HFFc6 (cell line): ENCODE measurements around the gene DOK7. TPM values are rescaled to one million over a fixed set of nuclear protein-coding genes. Genes with fewer than 3 reads are reported as not detected.

Experiments used
- DNase-seq: peaks from one replicate; pipeline ENCODE4 v3.0.0-alpha.2; 2018
- H3K27ac Mint-ChIP-seq: 2 replicates; pipeline ENCODE4 v1.8.0; 2020; ENCODE audit warnings: mild to moderate bottlenecking, mixed read lengths
- H3K27me3 Mint-ChIP-seq: 2 replicates; pipeline ENCODE4 v1.8.0; 2021; ENCODE audit warnings: mild to moderate bottlenecking, moderate library complexity, mixed read lengths; ENCODE audit not compliant: insufficient read depth
- H3K36me3 Mint-ChIP-seq: 2 replicates; pipeline ENCODE4 v1.8.0; 2021; ENCODE audit warnings: low read depth, mixed read lengths
- H3K4me1 Mint-ChIP-seq: 2 replicates; pipeline ENCODE4 v1.8.0; 2020; ENCODE audit warnings: low read depth, mixed read lengths
- H3K4me3 Mint-ChIP-seq: 2 replicates; pipeline ENCODE4 v1.8.0; 2020; ENCODE audit warnings: mild to moderate bottlenecking, moderate library complexity, mixed read lengths
- H3K9me3 Mint-ChIP-seq: 2 replicates; pipeline ENCODE4 v1.8.0; 2020; ENCODE audit warnings: mild to moderate bottlenecking, mixed read lengths
- total RNA-seq, 6 experiments: library from RNA; stranded (reverse); fragmentation: NEBNext Ultra II Directional; extraction: Animal tissue kit (Norgen Biotek cat#: 25700); gene quantifications; 2 replicates in 1 of 6; 3 replicates in 5 of 6; pipeline ENCODE4 v1.2.3, GENCODE V29; 2021
- TF ChIP-seq, protein P1 (sequence below): fragments of 200-600 bp; sonication (generic); IDR thresholded peaks from 2 replicates; pipeline ENCODE4 v1.5.0; 2021; ENCODE audit warnings: antibody characterized with exemption, mild to moderate bottlenecking

DOK7 gene
- total RNA-seq, 6 experiments from 2014 or later, result not detected

DNA sequence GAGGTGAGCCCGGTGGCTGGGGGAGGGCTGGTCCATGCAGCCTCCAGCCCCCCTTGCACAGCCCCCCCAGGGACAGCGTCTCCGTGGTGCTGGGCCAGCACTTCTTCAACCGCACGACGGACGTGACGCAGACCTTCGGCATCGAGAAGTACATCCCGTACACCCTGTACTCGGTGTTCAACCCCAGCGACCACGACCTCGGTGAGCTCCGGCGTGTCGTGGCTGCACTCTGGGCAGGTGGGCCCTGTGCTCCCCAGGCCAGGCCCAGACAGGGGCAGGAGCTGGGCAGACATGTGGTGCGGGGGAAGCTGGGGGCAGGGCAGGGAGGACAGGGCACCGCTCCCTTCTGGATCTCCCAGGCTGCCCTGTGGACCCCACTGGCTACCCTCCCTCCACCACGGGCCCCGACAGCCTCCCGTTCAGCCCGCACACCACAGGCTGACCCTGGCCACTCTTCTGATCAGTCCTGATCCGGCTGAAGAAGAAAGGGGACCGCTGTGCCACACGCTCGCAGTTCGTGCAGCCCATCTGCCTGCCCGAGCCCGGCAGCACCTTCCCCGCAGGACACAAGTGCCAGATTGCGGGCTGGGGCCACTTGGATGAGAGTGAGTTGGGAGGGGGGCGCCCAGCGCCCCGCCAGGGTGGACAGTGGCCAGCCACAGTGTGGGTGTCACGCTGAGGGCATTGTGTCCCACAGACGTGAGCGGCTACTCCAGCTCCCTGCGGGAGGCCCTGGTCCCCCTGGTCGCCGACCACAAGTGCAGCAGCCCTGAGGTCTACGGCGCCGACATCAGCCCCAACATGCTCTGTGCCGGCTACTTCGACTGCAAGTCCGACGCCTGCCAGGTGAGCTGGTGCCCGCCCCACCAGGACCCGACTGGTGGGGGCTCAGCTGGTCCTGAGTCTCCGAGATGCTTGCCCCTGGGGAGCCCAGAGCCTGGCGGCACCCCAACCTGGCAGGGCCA, 15.4 kb upstream of the DOK7 start:
- H3K9me3 Mint-ChIP-seq, result no peaks in the 10 kb centered on the region
- H3K4me3 Mint-ChIP-seq, result no peak overlapping the region
- peaks cover 13% of the 10 kb centered on the region for H3K4me1 Mint-ChIP-seq
- no peaks in the 10 kb centered on the region for H3K36me3 Mint-ChIP-seq
- H3K27me3 Mint-ChIP-seq, result no peaks in the 10 kb centered on the region; the same call in 1 of the 2 replicates
- TF ChIP-seq, protein P1, sequence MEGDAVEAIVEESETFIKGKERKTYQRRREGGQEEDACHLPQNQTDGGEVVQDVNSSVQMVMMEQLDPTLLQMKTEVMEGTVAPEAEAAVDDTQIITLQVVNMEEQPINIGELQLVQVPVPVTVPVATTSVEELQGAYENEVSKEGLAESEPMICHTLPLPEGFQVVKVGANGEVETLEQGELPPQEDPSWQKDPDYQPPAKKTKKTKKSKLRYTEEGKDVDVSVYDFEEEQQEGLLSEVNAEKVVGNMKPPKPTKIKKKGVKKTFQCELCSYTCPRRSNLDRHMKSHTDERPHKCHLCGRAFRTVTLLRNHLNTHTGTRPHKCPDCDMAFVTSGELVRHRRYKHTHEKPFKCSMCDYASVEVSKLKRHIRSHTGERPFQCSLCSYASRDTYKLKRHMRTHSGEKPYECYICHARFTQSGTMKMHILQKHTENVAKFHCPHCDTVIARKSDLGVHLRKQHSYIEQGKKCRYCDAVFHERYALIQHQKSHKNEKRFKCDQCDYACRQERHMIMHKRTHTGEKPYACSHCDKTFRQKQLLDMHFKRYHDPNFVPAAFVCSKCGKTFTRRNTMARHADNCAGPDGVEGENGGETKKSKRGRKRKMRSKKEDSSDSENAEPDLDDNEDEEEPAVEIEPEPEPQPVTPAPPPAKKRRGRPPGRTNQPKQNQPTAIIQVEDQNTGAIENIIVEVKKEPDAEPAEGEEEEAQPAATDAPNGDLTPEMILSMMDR, result no peak
- no peak for DNase-seq
- no peak overlapping the region for H3K27ac Mint-ChIP-seq

DNA sequence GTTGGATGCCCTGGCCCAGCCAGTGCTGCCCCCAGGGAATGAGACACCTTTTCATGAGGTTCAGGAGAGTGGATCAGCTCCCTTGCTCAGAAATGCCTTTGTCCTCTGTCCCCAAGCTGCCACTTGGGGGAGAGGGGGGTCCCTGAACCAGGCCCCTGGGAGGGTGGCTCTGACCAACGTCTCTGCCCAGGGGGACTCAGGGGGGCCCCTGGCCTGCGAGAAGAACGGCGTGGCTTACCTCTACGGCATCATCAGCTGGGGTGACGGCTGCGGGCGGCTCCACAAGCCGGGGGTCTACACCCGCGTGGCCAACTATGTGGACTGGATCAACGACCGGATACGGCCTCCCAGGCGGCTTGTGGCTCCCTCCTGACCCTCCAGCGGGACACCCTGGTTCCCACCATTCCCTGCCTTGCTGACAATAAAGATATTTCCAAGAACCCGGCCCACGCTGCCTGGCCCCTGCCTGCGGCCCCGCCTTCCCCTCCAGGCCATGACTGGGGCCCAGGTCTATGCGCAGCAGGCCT, 14.0 kb upstream of the DOK7 start:
- Mint-ChIP-seq H3K36me3 (no peaks in the 10 kb centered on the region), H3K27ac (no peak overlapping the region), H3K4me3 (no peak overlapping the region), H3K9me3 (no peaks in the 10 kb centered on the region), H3K27me3 (no peaks in the 10 kb centered on the region; the same call in 1 of the 2 replicates), H3K4me1 (peaks cover 13% of the 10 kb centered on the region)
- DNase-seq, result no peak
- TF ChIP-seq, protein P1, result no peak

DNA sequence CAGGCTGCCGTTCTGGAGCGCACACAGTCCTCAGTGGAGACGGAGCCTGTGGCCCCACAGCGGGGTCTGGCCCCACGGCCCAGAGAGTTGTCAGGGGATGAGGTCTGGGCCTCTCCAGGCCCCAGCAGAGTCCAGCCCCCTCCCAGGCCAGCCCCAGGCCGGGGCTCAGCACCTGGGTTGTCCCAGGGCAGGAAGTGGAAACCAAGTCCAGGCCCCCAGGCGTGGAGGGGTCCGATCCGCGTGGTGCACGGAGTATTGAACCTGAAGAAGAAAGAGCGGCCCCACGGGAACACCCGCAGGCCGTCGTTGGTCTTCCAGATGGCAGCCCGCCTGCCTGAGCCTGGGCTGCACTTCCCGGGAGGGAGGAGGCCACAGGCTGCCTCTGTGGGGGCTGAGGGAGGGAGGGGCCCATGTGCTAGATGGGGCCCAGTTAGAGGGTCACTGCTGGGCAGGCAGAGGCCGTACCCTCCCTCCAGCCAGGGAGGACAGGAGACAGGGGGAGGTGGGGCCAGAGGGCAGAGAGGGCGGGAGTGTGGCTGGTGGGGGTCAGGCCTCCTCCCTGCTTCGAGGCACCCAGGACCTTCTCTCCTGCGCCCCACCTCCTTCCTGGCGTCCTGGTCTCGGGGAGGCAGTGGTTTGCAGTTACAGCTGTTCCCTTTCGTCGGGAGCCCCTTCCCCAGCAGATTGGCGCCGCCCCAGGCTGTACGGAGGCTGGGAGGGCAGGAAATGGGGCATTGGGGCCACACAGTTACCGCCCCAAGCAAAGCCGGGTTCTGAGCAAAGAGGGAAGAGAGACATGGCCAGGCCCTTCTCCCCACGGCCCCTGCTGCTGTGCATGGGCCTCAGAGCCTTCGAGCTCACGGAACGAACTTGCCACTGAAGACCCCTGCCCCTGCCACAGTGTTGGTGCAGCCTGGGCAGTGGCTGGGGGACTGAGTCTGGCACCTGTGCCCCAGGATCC, 13.3 kb upstream of the DOK7 start:
- H3K27ac Mint-ChIP-seq, result no peak overlapping the region
- H3K4me3 Mint-ChIP-seq, result no peak overlapping the region
- peaks cover 5% of the 10 kb centered on the region for H3K9me3 Mint-ChIP-seq
- H3K27me3 Mint-ChIP-seq, result no peaks in the 10 kb centered on the region; the same call in 1 of the 2 replicates
- TF ChIP-seq, protein P1, result no peak
- H3K36me3 Mint-ChIP-seq, result peaks cover 4% of the 10 kb centered on the region
- peaks cover 13% of the 10 kb centered on the region for H3K4me1 Mint-ChIP-seq
- no peak for DNase-seq

DNA sequence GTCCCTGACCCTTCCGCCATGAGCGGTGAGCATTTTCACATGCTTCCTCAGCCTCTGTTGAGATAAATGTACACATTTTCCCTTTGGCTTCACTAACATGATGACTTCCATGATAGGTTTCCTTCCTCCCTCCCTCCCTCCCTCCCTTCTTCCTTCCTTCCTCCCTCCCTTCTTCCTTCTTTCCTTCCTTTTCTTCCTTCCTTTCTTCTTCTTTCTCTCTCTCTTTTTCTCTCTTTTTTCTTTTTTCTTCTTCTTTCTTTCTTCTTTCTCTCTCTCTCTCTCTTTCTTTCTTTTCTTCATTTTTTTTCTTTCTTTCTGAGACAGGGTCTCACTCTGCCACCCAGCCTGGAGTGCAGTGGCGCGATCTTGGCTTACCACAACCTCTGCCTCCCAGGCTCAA, 12.5 kb upstream of the DOK7 start:
- peaks cover 12% of the 10 kb centered on the region for H3K36me3 Mint-ChIP-seq
- H3K4me1 Mint-ChIP-seq, result peaks cover 13% of the 10 kb centered on the region
- H3K9me3 Mint-ChIP-seq, result peaks cover 13% of the 10 kb centered on the region
- DNase-seq, result no peak
- no peak overlapping the region for H3K4me3 Mint-ChIP-seq
- peaks cover 2% of the 10 kb centered on the region; the same call in 1 of the 2 replicates for H3K27me3 Mint-ChIP-seq
- no peak overlapping the region for H3K27ac Mint-ChIP-seq
- TF ChIP-seq, protein P1, result no peak

DNA sequence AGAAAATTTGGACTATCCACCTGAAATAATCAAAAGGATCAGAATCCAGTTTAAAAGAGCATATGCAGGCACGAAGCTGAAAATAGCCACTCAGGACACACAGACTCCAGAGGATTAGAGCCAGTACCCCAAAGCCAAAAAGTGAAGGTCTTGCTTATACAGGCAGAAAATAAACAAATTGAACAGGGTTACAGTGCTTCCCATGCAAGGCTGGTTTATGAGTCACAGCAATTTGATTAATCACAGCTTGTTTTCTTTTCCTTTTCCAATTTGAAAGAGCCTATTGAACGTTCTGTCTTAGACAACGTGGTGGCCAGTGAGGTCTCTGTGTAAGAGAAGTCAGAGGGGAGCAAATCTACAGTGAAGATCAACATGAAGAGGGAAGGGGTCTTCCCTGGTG, 11.2 kb upstream of the DOK7 start:
- peaks cover 20% of the 10 kb centered on the region for H3K36me3 Mint-ChIP-seq
- H3K4me1 Mint-ChIP-seq, result peaks cover 13% of the 10 kb centered on the region
- peak overlapping the region; percentile 3; the same call in 1 of the 2 replicates for H3K27ac Mint-ChIP-seq
- H3K27me3 Mint-ChIP-seq, result peaks cover 7% of the 10 kb centered on the region; the same call in 1 of the 2 replicates
- TF ChIP-seq, protein P1, result no peak
- H3K4me3 Mint-ChIP-seq, result peak overlapping the region; percentile 1; the same call in 1 of the 2 replicates
- DNase-seq, result peak; percentile 60
- peaks cover 26% of the 10 kb centered on the region for H3K9me3 Mint-ChIP-seq
